Measurements from ENCODE around the gene HEATR5A.
"Not testable (repeated sequence)": the region's sequence is repeated elsewhere in the genome, so short reads cannot be mapped to it uniquely, and the experiment has no call there.

Gene HEATR5A

DNA sequence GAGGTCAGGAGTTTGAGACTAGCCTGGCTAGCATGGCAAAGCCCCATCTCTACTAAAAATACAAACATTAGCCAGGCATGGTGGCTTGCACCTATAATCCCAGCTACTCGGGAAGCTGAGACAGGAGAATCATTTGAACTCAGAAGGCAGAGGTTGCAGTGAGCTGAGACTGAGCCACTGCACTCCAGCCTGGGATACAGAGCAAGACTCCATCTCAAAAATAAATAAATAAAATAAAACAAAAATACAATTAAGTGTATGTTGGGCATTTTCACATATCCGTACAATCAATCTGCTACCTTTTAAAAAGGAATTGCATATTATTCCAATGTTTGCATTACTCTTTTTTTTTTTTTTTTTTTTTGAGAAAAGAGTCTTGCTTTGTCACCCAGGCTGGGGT, 165.1 kb downstream of the HEATR5A start:
- no peak for DNase-seq

DNA sequence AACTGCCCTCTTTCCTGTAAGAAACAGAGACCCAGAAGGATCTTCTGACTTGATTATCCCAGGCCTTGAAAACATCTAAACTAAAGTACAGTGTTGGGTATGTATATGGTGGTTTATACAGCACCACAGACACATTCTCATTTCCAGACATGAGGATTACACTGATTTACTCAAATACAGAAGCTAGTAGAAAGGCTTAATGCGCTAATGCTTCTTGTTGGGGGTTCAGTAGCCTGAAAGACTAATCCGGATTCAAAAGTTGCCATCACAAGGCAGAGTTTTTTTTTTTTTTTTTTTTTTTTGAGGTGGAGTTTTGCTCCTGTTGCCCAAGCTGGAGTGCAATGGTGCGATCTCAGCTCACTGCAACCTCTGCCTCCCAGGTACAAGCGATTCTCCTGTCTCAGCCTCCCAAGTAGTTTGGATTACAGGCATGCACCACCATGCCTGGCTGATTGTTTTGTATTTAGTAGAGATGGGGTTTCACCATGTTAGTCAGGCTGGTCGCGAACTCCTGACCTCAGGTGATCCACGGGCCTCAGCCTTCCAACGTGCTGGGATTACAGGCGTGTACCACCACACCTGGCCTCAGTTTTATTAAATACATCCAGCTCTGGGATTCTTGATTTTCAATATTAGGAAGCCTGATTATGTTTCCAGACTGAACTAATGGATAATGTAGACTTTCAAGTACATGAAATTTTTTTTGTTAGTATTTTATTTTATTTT, 166.4 kb downstream of the HEATR5A start:
- DNase-seq: no peak

GRCh38 chr14:31252865-31253264, 167.5 kb downstream of the HEATR5A start:
- DNase-seq: no peak

- DNase-seq: no peak
Measured at GRCh38 chr14:31251028-31251958, 169.1 kb downstream of the HEATR5A start.

DNA sequence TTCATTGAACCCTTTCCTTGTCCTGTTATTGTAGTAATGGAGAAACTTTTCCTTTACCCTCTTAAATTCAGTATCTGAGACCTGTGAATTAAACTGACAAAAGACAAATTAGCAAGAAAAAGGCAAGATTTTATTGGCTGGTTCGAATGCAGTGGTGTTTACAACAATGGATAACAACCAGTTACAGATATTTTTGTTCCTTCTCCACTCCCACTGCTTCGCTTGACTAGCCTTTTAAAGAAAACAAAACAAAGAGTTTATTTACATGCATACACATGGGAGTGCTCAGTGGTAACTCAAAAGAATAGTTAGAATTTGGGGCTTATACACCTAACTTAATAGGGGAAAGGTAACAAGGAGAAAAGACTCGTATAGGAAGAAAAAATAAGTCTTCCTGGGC, 175.7 kb downstream of the HEATR5A start:
- no peak for DNase-seq

- DNase-seq: peak; percentile 38 to 53
Measured at GRCh38 chr14:31243860-31244259, 176.5 kb downstream of the HEATR5A start.

GRCh38 chr14:31242161-31242940, 178.0 kb downstream of the HEATR5A start:
- DNase-seq: not testable (repeated sequence)

Data from activated T-cell treated with anti-CD3 and anti-CD28 coated beads, Interleukin-2, amount 50 U/mL, for 48 hours (primary cell).